Camera-type eye (tissue), 1 donor: ENCODE results near the gene SPATS1. TPM values are rescaled to one million over a fixed set of nuclear protein-coding genes. Genes with fewer than 3 reads are reported as not detected.

Experiments used
- total RNA-seq: library from RNA; depleted of rRNA; stranded (reverse); fragments of >200 nt; gene quantifications from one replicate; pipeline ENCODE4 v1.2.3, GENCODE V29; 2014

SPATS1 gene
- not detected for total RNA-seq

GRCh38 chr6:44342489-44342888 is at the start of gene SPATS1:
SPATS1 (plus strand) TSS chr6:44342650; CDS start chr6:44343096, 446 bp downstream.

DNA sequence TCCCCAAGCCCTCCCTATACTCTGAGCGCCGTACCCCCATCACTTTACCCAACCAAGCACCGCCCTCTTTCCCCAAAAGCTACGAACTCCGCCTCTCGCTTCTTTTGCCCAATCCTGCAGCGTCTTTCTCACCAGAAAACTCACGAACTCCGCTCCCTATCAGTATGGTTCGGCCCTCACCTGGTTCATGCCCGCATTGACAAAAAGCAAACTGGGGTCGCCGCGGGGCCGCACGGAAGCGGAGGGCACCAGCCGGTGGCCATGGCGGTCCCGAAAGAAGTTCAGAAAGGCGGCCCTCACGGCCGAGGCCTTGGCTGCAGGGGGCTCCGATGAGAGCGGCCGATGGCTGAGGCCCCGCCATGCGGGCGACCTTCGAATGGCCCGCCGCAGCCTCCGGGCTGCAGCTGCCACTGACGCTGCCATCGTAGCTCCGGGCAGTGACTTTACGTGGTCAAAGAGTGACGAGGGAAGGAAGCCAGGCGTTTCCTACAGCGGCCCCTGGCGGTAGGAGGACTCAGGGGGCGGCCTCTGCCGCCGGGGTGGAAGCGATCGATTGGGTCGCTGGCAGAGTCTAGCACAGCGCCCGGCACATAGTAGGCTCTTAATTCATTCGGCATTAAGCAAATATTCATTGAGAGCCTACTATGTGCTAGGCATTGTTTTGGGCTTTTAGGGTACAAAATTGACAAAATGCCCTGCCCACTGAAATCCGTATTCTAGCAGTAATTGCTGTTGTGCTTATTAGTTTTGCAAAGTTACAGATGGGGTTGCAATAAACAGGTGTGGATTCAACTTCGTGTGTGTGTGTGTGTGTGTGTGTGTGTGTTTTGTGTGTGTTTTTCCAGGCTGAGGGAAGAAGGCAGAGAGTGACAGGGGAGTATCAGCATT is 29.3 kb upstream of the SPATS1 start, which contains the start of gene AARS2:
AARS2 (minus strand) TSS at position 447 of the 888 bp plus-strand sequence; CDS start at position 423, 24 bp downstream.

GRCh38 chr6:44387346-44388134 is 45.1 kb downstream of the SPATS1 start, which contains the start of gene CDC5L:
CDC5L (plus strand) TSS chr6:44387706; CDS start chr6:44387824, 118 bp downstream.

Other genes starting within 250 kb of the SPATS1 start
- 33.7 TPM for gene MRPL14, start 215.2 kb upstream of the SPATS1 start, total RNA-seq
- 40.5 TPM for gene TMEM63B, start 215.1 kb upstream of the SPATS1 start, total RNA-seq
- not detected for gene CAPN11, start 183.8 kb upstream of the SPATS1 start, total RNA-seq
- gene MYMX, start 125.7 kb upstream of the SPATS1 start, total RNA-seq: not detected
- gene SLC29A1, start 119.1 kb upstream of the SPATS1 start, total RNA-seq: 18.6 TPM
- 647 TPM for gene HSP90AB1, start 95.5 kb upstream of the SPATS1 start, total RNA-seq
- gene SLC35B2, start 85.1 kb upstream of the SPATS1 start, total RNA-seq: 40.6 TPM
- gene NFKBIE, start 77.1 kb upstream of the SPATS1 start, total RNA-seq: 5.8 TPM
- gene TMEM151B, start 72.2 kb upstream of the SPATS1 start, total RNA-seq: 10.2 TPM
- gene AARS2, start 29.3 kb upstream of the SPATS1 start, total RNA-seq: 21.2 TPM
- gene CDC5L, start 45.1 kb downstream of the SPATS1 start, total RNA-seq: 41.8 TPM